ENCODE measurements around the gene ESPN.

DNA sequence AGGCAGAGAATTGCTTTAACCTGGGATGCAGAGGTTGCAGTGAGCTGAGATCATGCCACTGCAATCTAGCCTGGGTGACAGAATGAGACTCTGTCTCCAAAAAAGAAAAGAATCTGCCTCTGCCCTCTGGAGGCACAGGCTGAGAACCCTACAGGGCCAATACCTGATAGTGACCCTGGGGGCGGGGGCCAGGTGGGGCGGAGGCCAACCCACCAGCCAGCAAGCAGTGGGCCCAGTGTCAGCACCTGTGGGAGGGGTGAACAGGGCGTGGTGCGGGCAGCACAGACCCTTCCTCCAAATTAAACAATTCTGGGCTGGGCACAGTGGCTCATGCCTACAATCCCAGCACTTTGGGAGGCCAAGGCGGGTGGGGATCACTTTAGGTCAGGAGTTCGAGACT lies 85.9 kb downstream of the ESPN start:
- TF ChIP-seq, protein P1, sequence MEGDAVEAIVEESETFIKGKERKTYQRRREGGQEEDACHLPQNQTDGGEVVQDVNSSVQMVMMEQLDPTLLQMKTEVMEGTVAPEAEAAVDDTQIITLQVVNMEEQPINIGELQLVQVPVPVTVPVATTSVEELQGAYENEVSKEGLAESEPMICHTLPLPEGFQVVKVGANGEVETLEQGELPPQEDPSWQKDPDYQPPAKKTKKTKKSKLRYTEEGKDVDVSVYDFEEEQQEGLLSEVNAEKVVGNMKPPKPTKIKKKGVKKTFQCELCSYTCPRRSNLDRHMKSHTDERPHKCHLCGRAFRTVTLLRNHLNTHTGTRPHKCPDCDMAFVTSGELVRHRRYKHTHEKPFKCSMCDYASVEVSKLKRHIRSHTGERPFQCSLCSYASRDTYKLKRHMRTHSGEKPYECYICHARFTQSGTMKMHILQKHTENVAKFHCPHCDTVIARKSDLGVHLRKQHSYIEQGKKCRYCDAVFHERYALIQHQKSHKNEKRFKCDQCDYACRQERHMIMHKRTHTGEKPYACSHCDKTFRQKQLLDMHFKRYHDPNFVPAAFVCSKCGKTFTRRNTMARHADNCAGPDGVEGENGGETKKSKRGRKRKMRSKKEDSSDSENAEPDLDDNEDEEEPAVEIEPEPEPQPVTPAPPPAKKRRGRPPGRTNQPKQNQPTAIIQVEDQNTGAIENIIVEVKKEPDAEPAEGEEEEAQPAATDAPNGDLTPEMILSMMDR (optimal IDR thresholded peaks at IDR 0.05 in 1 of 3, IDR thresholded peaks at IDR 0.05 in 1 of 3, conservative IDR thresholded peaks at IDR 0.05 in 1 of 3; ENCODE audit: extremely low read depth in 1 of 3, insufficient read depth in 2 of 3, low read length in 3 of 3), result no peak
- TF ChIP-seq EZH2 (IDR thresholded peaks at IDR 0.05; ENCODE audit: low read length), result no peak
